ENCODE results near the gene EMC1.

DNA sequence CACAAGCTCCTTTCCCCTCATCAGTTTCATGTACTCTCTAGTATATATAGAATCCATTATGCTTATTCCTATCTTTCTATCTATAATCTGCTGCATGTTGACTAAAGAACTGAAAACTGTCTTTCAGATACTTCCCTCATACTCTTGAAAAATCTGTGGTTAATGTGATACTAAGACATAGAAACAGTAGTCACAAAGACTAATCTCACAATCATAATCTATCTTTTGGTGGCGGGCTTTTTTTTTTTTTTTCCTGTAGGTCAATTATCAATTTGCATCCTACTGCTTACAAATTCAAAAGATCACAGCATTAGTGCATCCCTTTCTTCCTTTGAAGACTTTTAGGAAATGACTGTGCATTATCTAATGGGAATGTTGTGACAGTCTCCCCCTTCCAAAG is 45.9 kb downstream of the EMC1 start:
- TF ChIP-seq POLR2AphosphoS5 (IDR thresholded peaks at IDR 0.05; ENCODE audit: low read depth, low read length) (no peak), SPI1 (IDR thresholded peaks at IDR 0.05; ENCODE audit: low read depth, low read length) (no peak), POLR2A (IDR thresholded peaks at IDR 0.05; ENCODE audit: low read depth, low read length) (no peak), TAF1 (IDR thresholded peaks at IDR 0.05; ENCODE audit: low read depth, low read length) (no peak)
